CD4-positive, CD25-positive, alpha-beta regulatory T cell (primary cell): ENCODE data around the gene PTPRN2. TPM values are rescaled to one million over a fixed set of nuclear protein-coding genes. Genes with fewer than 3 reads are reported as not detected.

Experiments
- ATAC-seq, 2 donors: fragments of 150-1000 bp; cut with Tn5 transposase; one replicate each; pipeline ENCODE4 v1.10.0; 2021; ENCODE audit warnings: low read depth in 2 of 2, moderate number of reproducible peaks in 2 of 2, moderate library complexity in 1 of 2
- DNase-seq, 3 donors: peaks; one replicate each; pipeline versions ENCODE4 v3.0.0 to v3.0.0-alpha.2; 2012 to 2022; ENCODE audit warnings: mixed read lengths in 1 of 3
- H3K27ac ChIP-seq: one replicate; pipeline ENCODE4 v1.7.0; 2013; ENCODE audit warnings: mild to moderate bottlenecking, low read length; ENCODE audit not compliant: insufficient read depth, poor library complexity, severe bottlenecking
- H3K27me3 ChIP-seq: one replicate; pipeline ENCODE4 v1.7.0; 2013; ENCODE audit warnings: low read length; ENCODE audit not compliant: control insufficient read depth, insufficient read depth
- H3K36me3 ChIP-seq: one replicate; pipeline ENCODE4 v1.7.0; 2013; ENCODE audit warnings: mild to moderate bottlenecking, low read length, moderate library complexity; ENCODE audit not compliant: control insufficient read depth, insufficient read depth
- H3K4me1 ChIP-seq: 2 replicates; pipeline ENCODE4 v1.7.0; 2013; ENCODE audit warnings: mild to moderate bottlenecking, low read length; ENCODE audit not compliant: insufficient read depth, control insufficient read depth, poor library complexity, severe bottlenecking
- H3K4me3 ChIP-seq: one replicate; pipeline ENCODE4 v1.7.0; 2013; ENCODE audit warnings: low read depth, mild to moderate bottlenecking, low read length, moderate library complexity
- H3K9me3 ChIP-seq, 2 experiments: 1 replicate in 1 of 2; 2 replicates in 1 of 2; pipeline ENCODE4 v1.7.0; 2013; ENCODE audit warnings: low read length in 2 of 2, mild to moderate bottlenecking in 1 of 2, moderate library complexity in 1 of 2; ENCODE audit not compliant: control insufficient read depth in 2 of 2
- H3K27ac Mint-ChIP-seq, 3 donors: one replicate each; pipeline ENCODE4 v1.8.0; 2020 to 2022; ENCODE audit warnings: mild to moderate bottlenecking in 3 of 3, mixed read lengths in 3 of 3, moderate library complexity in 2 of 3
- H3K27me3 Mint-ChIP-seq: one replicate; pipeline ENCODE4 v1.8.0; 2022; ENCODE audit warnings: mild to moderate bottlenecking, mixed read lengths
- H3K36me3 Mint-ChIP-seq: one replicate; pipeline ENCODE4 v1.8.0; 2020; ENCODE audit warnings: mixed read lengths
- H3K4me1 Mint-ChIP-seq, 4 donors: one replicate each; pipeline ENCODE4 v1.8.0; 2020 to 2022; ENCODE audit warnings: mixed read lengths in 4 of 4, mild to moderate bottlenecking in 1 of 4
- H3K4me3 Mint-ChIP-seq, 4 donors: one replicate each; pipeline ENCODE4 v1.8.0; 2020 to 2022; ENCODE audit warnings: mild to moderate bottlenecking in 4 of 4, mixed read lengths in 4 of 4, moderate library complexity in 3 of 4
- H3K9me3 Mint-ChIP-seq, 7 donors: one replicate each; pipeline ENCODE4 v1.8.0; 2020 to 2022; ENCODE audit warnings: mixed read lengths in 7 of 7, mild to moderate bottlenecking in 3 of 7, moderate library complexity in 2 of 7
- polyA plus RNA-seq, 4 donors: library from polyadenylated mRNA; unstranded; fragments of 300-500 nt; fragmentation: Illumina TruSeq; gene quantifications; one replicate each; pipeline ENCODE4 v1.2.3, GENCODE V29; 2021
- total RNA-seq: library from RNA; stranded (reverse); gene quantifications from one replicate; pipeline ENCODE4 v1.2.3, GENCODE V29; 2022

The PTPRN2 gene
- total and polyA plus RNA-seq, 5 donors from 2014 or later = 1.6 to 4.7 (median 2.7) TPM

GRCh38 chr7:158411232-158411950 is 176.2 kb downstream of the PTPRN2 start:
- no peaks in the 10 kb centered on the region for H3K27me3 Mint-ChIP-seq
- DNase-seq = no peak
- no peak overlapping the region for H3K4me3 Mint-ChIP-seq
- peaks cover 0 to 8% (median 0%) of the 10 kb centered on the region in 7 donors for H3K9me3 Mint-ChIP-seq
- no peak overlapping the region for H3K27ac Mint-ChIP-seq
- no peaks in the 10 kb centered on the region for H3K36me3 Mint-ChIP-seq
- no peak for ATAC-seq
- Histone ChIP-seq H3K4me1 (no peaks in the 10 kb centered on the region), H3K4me3 (no peak overlapping the region), H3K27me3 (no peaks in the 10 kb centered on the region), H3K27ac (no peak overlapping the region), H3K36me3 (no peaks in the 10 kb centered on the region), H3K9me3 (no peaks in the 10 kb centered on the region)
- H3K4me1 Mint-ChIP-seq = no peaks in the 10 kb centered on the region

GRCh38 chr7:158410720-158411119 is 176.9 kb downstream of the PTPRN2 start:
- H3K9me3 ChIP-seq = no peaks in the 10 kb centered on the region
- Mint-ChIP-seq H3K27ac (no peak overlapping the region), H3K4me1 (no peaks in the 10 kb centered on the region), H3K27me3 (no peaks in the 10 kb centered on the region), H3K4me3 (no peak overlapping the region), H3K9me3 (peaks cover 0 to 6% (median 0%) of the 10 kb centered on the region in 7 donors), H3K36me3 (no peaks in the 10 kb centered on the region)
- no peaks in the 10 kb centered on the region for H3K36me3 ChIP-seq
- no peak overlapping the region for H3K27ac ChIP-seq
- no peak for DNase-seq
- no peak for ATAC-seq
- no peaks in the 10 kb centered on the region for H3K4me1 ChIP-seq
- H3K4me3 ChIP-seq = no peak overlapping the region
- no peaks in the 10 kb centered on the region for H3K27me3 ChIP-seq

GRCh38 chr7:158409816-158410330 is 177.8 kb downstream of the PTPRN2 start:
- Mint-ChIP-seq H3K36me3 (no peaks in the 10 kb centered on the region), H3K4me3 (no peak overlapping the region), H3K27me3 (no peaks in the 10 kb centered on the region), H3K4me1 (no peaks in the 10 kb centered on the region), H3K27ac (no peak overlapping the region), H3K9me3 (peaks cover 0 to 6% (median 0%) of the 10 kb centered on the region in 7 donors)
- H3K4me3 ChIP-seq = no peak overlapping the region
- H3K27me3 ChIP-seq = no peaks in the 10 kb centered on the region
- no peak overlapping the region for H3K27ac ChIP-seq
- no peaks in the 10 kb centered on the region for H3K4me1 ChIP-seq
- no peak for DNase-seq
- no peaks in the 10 kb centered on the region for H3K36me3 ChIP-seq
- no peak for ATAC-seq
- no peaks in the 10 kb centered on the region for H3K9me3 ChIP-seq

- no peaks in the 10 kb centered on the region for H3K4me1 Mint-ChIP-seq
- Histone ChIP-seq H3K36me3 (no peaks in the 10 kb centered on the region), H3K27ac (no peak overlapping the region), H3K9me3 (no peaks in the 10 kb centered on the region), H3K4me1 (no peaks in the 10 kb centered on the region), H3K4me3 (no peak overlapping the region), H3K27me3 (no peaks in the 10 kb centered on the region)
- no peak for ATAC-seq
- H3K4me3 Mint-ChIP-seq = no peak overlapping the region
- H3K9me3 Mint-ChIP-seq = no peaks in the 10 kb centered on the region
- H3K27ac Mint-ChIP-seq = no peak overlapping the region
- no peaks in the 10 kb centered on the region for H3K36me3 Mint-ChIP-seq
- no peak for DNase-seq
- no peaks in the 10 kb centered on the region for H3K27me3 Mint-ChIP-seq
These were observed 178.5 kb downstream of the PTPRN2 start for GRCh38 chr7:158409120-158409519.

GRCh38 chr7:158408318-158408920 is 179.2 kb downstream of the PTPRN2 start:
- Mint-ChIP-seq H3K4me3 (no peak overlapping the region), H3K27ac (no peak overlapping the region), H3K36me3 (no peaks in the 10 kb centered on the region), H3K9me3 (no peaks in the 10 kb centered on the region), H3K4me1 (no peaks in the 10 kb centered on the region), H3K27me3 (no peaks in the 10 kb centered on the region)
- no peak overlapping the region for H3K27ac ChIP-seq
- H3K4me1 ChIP-seq = no peaks in the 10 kb centered on the region
- no peak for DNase-seq
- no peaks in the 10 kb centered on the region for H3K9me3 ChIP-seq
- H3K36me3 ChIP-seq = no peaks in the 10 kb centered on the region
- H3K4me3 ChIP-seq = no peak overlapping the region
- no peaks in the 10 kb centered on the region for H3K27me3 ChIP-seq
- ATAC-seq = no peak

- DNase-seq = peak in 1 of 3 donors; percentile 31
- no peaks in the 10 kb centered on the region for H3K4me1 ChIP-seq
- H3K27me3 ChIP-seq = no peaks in the 10 kb centered on the region
- ATAC-seq = no peak
- no peak overlapping the region for H3K27ac ChIP-seq
- Mint-ChIP-seq H3K36me3 (no peaks in the 10 kb centered on the region), H3K27me3 (no peaks in the 10 kb centered on the region), H3K4me1 (no peaks in the 10 kb centered on the region), H3K27ac (no peak overlapping the region), H3K9me3 (no peaks in the 10 kb centered on the region), H3K4me3 (no peak overlapping the region)
- no peak overlapping the region for H3K4me3 ChIP-seq
- H3K36me3 ChIP-seq = no peaks in the 10 kb centered on the region
- no peaks in the 10 kb centered on the region for H3K9me3 ChIP-seq
These were observed 179.9 kb downstream of the PTPRN2 start for GRCh38 chr7:158407581-158408317.

- Histone ChIP-seq H3K9me3 (no peaks in the 10 kb centered on the region), H3K4me3 (no peak overlapping the region), H3K27ac (no peak overlapping the region), H3K36me3 (no peaks in the 10 kb centered on the region), H3K4me1 (no peaks in the 10 kb centered on the region), H3K27me3 (no peaks in the 10 kb centered on the region)
- no peaks in the 10 kb centered on the region for H3K9me3 Mint-ChIP-seq
- no peak overlapping the region for H3K4me3 Mint-ChIP-seq
- H3K27ac Mint-ChIP-seq = no peak overlapping the region
- H3K36me3 Mint-ChIP-seq = no peaks in the 10 kb centered on the region
- no peaks in the 10 kb centered on the region for H3K4me1 Mint-ChIP-seq
- no peak for ATAC-seq
- no peaks in the 10 kb centered on the region for H3K27me3 Mint-ChIP-seq
- no peak for DNase-seq
These were observed 180.8 kb downstream of the PTPRN2 start for GRCh38 chr7:158406801-158407200.
